Panc1 (cell line): ENCODE data around the gene NOP53. TPM values are rescaled to one million over a fixed set of nuclear protein-coding genes. Genes with fewer than 3 reads are reported as not detected.

Experiments
- ATAC-seq: fragments of 200-7000 bp; cut with Tn5 transposase; 2 replicates; pipeline ENCODE4 v1.9.1; 2020; ENCODE audit warnings: mild to moderate bottlenecking, moderate library complexity
- BruUV-seq: library from RNA; stranded (reverse); fragments of 400-500 nt; replicated peaks from 2 replicates; lab custom pipeline; 2021; lab: Mats Ljungman, UMichigan
- CTCF ChIA-PET: fragments of 300-600 bp; sonication (Branson Sonifier 250); formaldehyde crosslinking; loops from one replicate; lab custom pipeline; 2022; ENCODE audit warnings: antibody characterized with exemption; lab: Charles Lee
- POLR2A ChIA-PET: fragments of 300-600 bp; sonication (Branson Sonifier 250); formaldehyde crosslinking; loops from one replicate; lab custom pipeline; 2022; ENCODE audit warnings: antibody characterized with exemption; lab: Charles Lee
- DNase-seq: peaks from one replicate; pipeline ENCODE4 v3.0.0-alpha.2; 2010; ENCODE audit warnings: low read depth, low spot score
- H3K27ac ChIP-seq: 2 replicates; pipeline ENCODE4 v1.5.1; 2011; ENCODE audit warnings: mild to moderate bottlenecking, low read length, inconsistent platforms
- H3K27me3 ChIP-seq: fragments of 200-500 bp; sonication (Bioruptor generic); 2 replicates; pipeline ENCODE4 v1.6.0; 2014; ENCODE audit warnings: low read length, inconsistent platforms; ENCODE audit not compliant: control insufficient read depth, insufficient read depth
- H3K36me3 ChIP-seq: fragments of 200-500 bp; sonication (Bioruptor generic); 2 replicates; pipeline ENCODE4 v1.5.1; 2014; ENCODE audit warnings: inconsistent platforms, mild to moderate bottlenecking, low read length, moderate library complexity; ENCODE audit not compliant: control insufficient read depth, insufficient read depth
- H3K4me1 ChIP-seq: 2 replicates; pipeline ENCODE4 v1.5.1; 2011; ENCODE audit warnings: inconsistent platforms, mild to moderate bottlenecking, low read length, moderate library complexity; ENCODE audit not compliant: control insufficient read depth, insufficient read depth
- H3K4me3 ChIP-seq, 2 experiments: 2 replicates each; pipeline ENCODE4 v1.5.1; 2011 to 2012; ENCODE audit warnings: low read depth in 2 of 2, low read length in 2 of 2, mild to moderate bottlenecking in 2 of 2, inconsistent platforms in 1 of 2, moderate library complexity in 1 of 2
- H3K9me3 ChIP-seq: fragments of 200-500 bp; sonication (Bioruptor generic); 2 replicates; pipeline ENCODE4 v1.5.1; 2014; ENCODE audit warnings: low read depth, mild to moderate bottlenecking, inconsistent platforms, low read length, moderate library complexity; ENCODE audit not compliant: control insufficient read depth, insufficient read depth
- CTCF ChIP-seq: fragments of 450-650 bp; IDR thresholded peaks from 2 replicates; pipeline ENCODE4 v1.5.1; 2017; ENCODE audit warnings: mild to moderate bottlenecking
- POLR2AphosphoS5 ChIP-seq: IDR thresholded peaks from 2 replicates; pipeline ENCODE4 v1.6.1; 2012; ENCODE audit warnings: mild to moderate bottlenecking, low read depth, low read length, moderate library complexity
- SIN3A ChIP-seq: IDR thresholded peaks from 2 replicates; pipeline ENCODE4 v1.6.1; 2012; ENCODE audit warnings: low read depth, mild to moderate bottlenecking, low read length, moderate library complexity, borderline replicate concordance; ENCODE audit not compliant: insufficient read depth
- TCF7L2 ChIP-seq: IDR thresholded peaks from 2 replicates; pipeline ENCODE4 v1.6.1; 2011; ENCODE audit warnings: mild to moderate bottlenecking, low read depth, low read length, inconsistent platforms
- in situ Hi-C: cut with HindIII; loops from 2 replicates; pipeline ENCODE4 v1.10.0; 2016; ENCODE audit warnings: low sequenced_read_pairs, low pct_unique_long_range_greater_than_20kb
- intact Hi-C: fragments of 100-400 bp; cut with micrococcal nuclease; formaldehyde crosslinking; loops from one replicate; pipeline ENCODE4 v1.10.0; 2022; ENCODE audit not compliant: unreplicated experiment
- total RNA-seq: library from RNA; stranded (reverse); gene quantifications from one replicate; pipeline ENCODE4 v1.2.1, GENCODE V29; 2021; ENCODE audit not compliant: unreplicated experiment
- TF ChIP-seq, protein P1 (sequence below), 2 experiments: IDR thresholded peaks; 2 replicates each; pipeline ENCODE4 v1.6.1; 2011 to 2012; ENCODE audit warnings: low read depth in 2 of 2, control low read depth in 1 of 2, low read length in 1 of 2, mild to moderate bottlenecking in 1 of 2, moderate library complexity in 1 of 2; ENCODE audit not compliant: insufficient read depth in 1 of 2

The NOP53 gene
- total RNA-seq, 1 experiment from 2014 or later, result 64.3 TPM

DNA sequence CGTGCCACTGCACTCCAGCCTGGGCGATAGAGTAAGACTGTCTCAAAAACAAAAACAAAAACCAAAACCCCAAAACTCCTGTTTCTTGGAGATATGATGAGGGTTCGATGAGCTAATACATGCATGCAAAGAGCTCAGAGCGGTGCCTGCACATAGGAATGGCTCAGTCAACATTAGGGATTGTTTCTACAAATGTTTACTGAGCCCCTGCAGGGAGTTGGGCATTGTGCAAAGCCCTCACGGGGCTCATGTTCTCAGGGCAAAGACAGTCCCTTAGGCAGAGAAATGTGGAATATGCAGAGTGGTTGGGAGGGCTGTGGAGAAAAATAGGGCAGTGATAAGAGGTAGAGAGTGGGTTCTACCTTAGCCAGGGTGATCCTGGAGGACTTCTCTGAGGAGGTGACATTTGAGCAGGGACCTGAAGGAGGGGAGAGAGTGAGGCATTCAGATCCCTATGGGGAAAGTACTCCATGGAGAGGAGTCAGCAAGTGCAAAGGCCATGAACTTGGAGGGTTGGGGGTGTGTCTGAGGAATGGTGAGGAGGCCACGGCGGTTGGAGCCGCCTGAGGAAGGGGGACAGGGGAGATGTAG, 33.6 kb upstream of the NOP53 start:
- H3K27me3 ChIP-seq, result no peaks in the 10 kb centered on the region
- H3K4me1 ChIP-seq, result no peaks in the 10 kb centered on the region
- DNase-seq (no peak), ATAC-seq (no peak)
- ChIA-PET CTCF (interaction anchor here (0.6 kb wide), 1 partner anchor 191 kb away, joined by 6 read pairs; no protein-coding TSS in a partner anchor), POLR2A (no interaction called here)
- intact Hi-C loops (no loop called here), in situ Hi-C loops (no loop called here)
- no peaks in the 10 kb centered on the region for H3K9me3 ChIP-seq
- no peaks in the 10 kb centered on the region for H3K36me3 ChIP-seq
- no peak overlapping the region for H3K27ac ChIP-seq
- H3K4me3 ChIP-seq, result no peak overlapping the region
- no TSS peak for BruUV-seq
- TF ChIP-seq, protein P1, sequence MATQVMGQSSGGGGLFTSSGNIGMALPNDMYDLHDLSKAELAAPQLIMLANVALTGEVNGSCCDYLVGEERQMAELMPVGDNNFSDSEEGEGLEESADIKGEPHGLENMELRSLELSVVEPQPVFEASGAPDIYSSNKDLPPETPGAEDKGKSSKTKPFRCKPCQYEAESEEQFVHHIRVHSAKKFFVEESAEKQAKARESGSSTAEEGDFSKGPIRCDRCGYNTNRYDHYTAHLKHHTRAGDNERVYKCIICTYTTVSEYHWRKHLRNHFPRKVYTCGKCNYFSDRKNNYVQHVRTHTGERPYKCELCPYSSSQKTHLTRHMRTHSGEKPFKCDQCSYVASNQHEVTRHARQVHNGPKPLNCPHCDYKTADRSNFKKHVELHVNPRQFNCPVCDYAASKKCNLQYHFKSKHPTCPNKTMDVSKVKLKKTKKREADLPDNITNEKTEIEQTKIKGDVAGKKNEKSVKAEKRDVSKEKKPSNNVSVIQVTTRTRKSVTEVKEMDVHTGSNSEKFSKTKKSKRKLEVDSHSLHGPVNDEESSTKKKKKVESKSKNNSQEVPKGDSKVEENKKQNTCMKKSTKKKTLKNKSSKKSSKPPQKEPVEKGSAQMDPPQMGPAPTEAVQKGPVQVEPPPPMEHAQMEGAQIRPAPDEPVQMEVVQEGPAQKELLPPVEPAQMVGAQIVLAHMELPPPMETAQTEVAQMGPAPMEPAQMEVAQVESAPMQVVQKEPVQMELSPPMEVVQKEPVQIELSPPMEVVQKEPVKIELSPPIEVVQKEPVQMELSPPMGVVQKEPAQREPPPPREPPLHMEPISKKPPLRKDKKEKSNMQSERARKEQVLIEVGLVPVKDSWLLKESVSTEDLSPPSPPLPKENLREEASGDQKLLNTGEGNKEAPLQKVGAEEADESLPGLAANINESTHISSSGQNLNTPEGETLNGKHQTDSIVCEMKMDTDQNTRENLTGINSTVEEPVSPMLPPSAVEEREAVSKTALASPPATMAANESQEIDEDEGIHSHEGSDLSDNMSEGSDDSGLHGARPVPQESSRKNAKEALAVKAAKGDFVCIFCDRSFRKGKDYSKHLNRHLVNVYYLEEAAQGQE (IDR thresholded peaks at IDR 0.05; ENCODE audit: insufficient read depth in 1 of 2, low read depth in 2 of 2, low read length in 1 of 2), result no peak
- TF ChIP-seq POLR2AphosphoS5 (no peak), SIN3A (no peak), TCF7L2 (no peak), CTCF (no peak)

DNA sequence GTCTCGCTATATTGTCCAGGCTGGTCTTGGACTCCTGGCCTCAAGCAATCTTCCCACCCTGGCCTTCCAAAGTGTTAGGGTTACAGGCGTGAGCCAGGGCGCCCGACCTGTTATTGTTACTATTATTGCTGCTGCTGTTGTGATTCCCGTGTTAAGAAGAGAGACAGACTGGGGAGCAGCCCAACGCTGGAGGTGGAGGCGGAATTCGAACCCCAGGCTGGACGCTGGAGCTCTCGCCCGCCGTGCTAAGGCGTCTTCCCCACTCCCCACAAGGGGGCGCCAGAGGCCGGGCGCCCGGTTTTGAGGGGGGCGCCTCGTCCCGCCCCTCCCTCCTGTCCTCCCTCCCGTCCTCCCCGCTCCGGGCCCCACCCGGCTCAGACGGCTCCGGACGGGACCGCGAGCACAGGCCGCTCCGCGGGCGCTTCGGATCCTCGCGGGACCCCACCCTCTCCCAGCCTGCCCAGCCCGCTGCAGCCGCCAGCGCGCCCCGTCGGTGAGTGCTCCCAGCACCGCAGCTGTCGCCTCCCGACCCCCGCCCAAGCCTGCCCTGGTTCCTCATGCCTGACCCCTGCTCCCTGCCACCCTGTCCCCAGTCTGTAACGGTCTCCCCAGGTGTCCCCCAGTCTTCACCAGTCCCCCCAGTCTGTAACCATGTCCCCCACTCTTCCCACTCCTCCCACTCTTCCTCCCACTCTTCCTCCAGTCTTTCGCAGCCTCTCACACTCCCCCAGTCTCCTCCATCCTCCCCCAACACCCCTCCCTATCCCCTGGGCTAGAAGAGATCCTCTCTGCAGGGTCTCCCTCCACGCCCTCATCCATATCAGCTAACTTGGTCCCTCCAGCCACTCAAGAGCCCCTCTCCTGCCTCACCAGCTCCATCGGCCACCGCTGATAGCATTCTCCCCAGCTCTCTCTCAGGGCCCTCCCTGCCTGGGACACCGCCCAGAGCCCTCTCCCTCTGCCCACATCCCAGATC, 32.0 kb upstream of the NOP53 start, which contains the start of gene EHD2:
Gene EHD2 (plus strand): TSS at position 377 of the 976 bp plus-strand sequence. CDS start 3,191 bp downstream, outside the sequence.
- Histone ChIP-seq H3K9me3 (no peaks in the 10 kb centered on the region), H3K27ac (peak within 1 kb of the TSS; percentile 66), H3K36me3 (no peaks in the 10 kb centered on the region), H3K4me1 (no peaks in the 10 kb centered on the region), H3K4me3 (peak within 1 kb of the TSS; percentile 57 to 74), H3K27me3 (no peaks in the 10 kb centered on the region)
- intact Hi-C loops (no loop called here), in situ Hi-C loops (no loop called here)
- ChIA-PET CTCF (interaction anchor here (0.5 to 0.9 kb wide), 4 partner anchors 12 to 52 kb away, joined by 3 to 7 read pairs (median 6); no protein-coding TSS in a partner anchor), POLR2A (interaction anchor here (0.7 kb wide), 1 partner anchor 27 kb away, joined by 3 read pairs; no protein-coding TSS in a partner anchor)
- TF ChIP-seq TCF7L2, result no peak
- TF ChIP-seq CTCF, result peak; percentile 92
- TF ChIP-seq POLR2AphosphoS5, result peak; percentile 35; the same call in 1 of the 2 replicates
- ATAC-seq, result peak; percentile 91
- BruUV-seq, result no TSS peak
- no peak for DNase-seq
